Lung (tissue), 12 donors: ENCODE data around the gene ORC3. TPM values are rescaled to one million over a fixed set of nuclear protein-coding genes. Genes with fewer than 3 reads are reported as not detected.

Experiments
- ATAC-seq: fragments of 200-7000 bp; cut with Tn5 transposase; one replicate; pipeline ENCODE4 v1.9.1; 2020; ENCODE audit warnings: moderate number of reproducible peaks; ENCODE audit not compliant: insufficient read depth, low FRiP score
- DNase-seq, 3 donors: peaks; one replicate each; pipeline ENCODE4 v3.0.0-alpha.2; 2013 to 2017
- H3K27ac ChIP-seq, 2 donors: one replicate each; pipeline ENCODE4 v1.5.1; 2013; ENCODE audit warnings: mild to moderate bottlenecking in 2 of 2, moderate library complexity in 2 of 2, control low read depth in 1 of 2, inconsistent platforms in 1 of 2, low read depth in 1 of 2, low read length in 1 of 2
- H3K27me3 ChIP-seq, 3 donors: one replicate each; pipeline ENCODE4 v1.5.1; 2013; ENCODE audit warnings: low read length in 2 of 3; ENCODE audit not compliant: control insufficient read depth in 3 of 3, insufficient read depth in 3 of 3
- H3K36me3 ChIP-seq, 4 donors: one replicate each; pipeline ENCODE4 v1.5.1; 2013; ENCODE audit warnings: low read length in 4 of 4, mild to moderate bottlenecking in 1 of 4, moderate library complexity in 1 of 4; ENCODE audit not compliant: control insufficient read depth in 4 of 4, insufficient read depth in 4 of 4
- H3K4me1 ChIP-seq, 5 donors: one replicate each; pipeline ENCODE4 v1.5.1; 2013; ENCODE audit warnings: low read length in 5 of 5, mild to moderate bottlenecking in 2 of 5, moderate library complexity in 1 of 5; ENCODE audit not compliant: control insufficient read depth in 5 of 5, insufficient read depth in 5 of 5
- H3K4me3 ChIP-seq: one replicate; pipeline ENCODE4 v1.5.1; 2013; ENCODE audit warnings: mild to moderate bottlenecking, control low read depth, moderate library complexity
- H3K9ac ChIP-seq, 2 donors: one replicate each; pipeline ENCODE4 v1.5.1; 2013; ENCODE audit warnings: low read length in 2 of 2, control low read depth in 1 of 2; ENCODE audit not compliant: insufficient read depth in 1 of 2
- H3K9me3 ChIP-seq, 4 donors: one replicate each; pipeline ENCODE4 v1.5.1; 2013; ENCODE audit warnings: low read length in 3 of 4, mild to moderate bottlenecking in 1 of 4, moderate library complexity in 1 of 4; ENCODE audit not compliant: control insufficient read depth in 4 of 4, insufficient read depth in 3 of 4
- CTCF ChIP-seq: IDR thresholded peaks from 2 replicates; pipeline ENCODE4 v1.5.1; 2012; ENCODE audit warnings: mild to moderate bottlenecking; ENCODE audit errors: control extremely low read depth, extremely low read depth
- WGBS, 2 donors: extraction: QIAGEN DNeasy Blood & Tissue Kit; methylation state at CpG; one replicate each; pipeline ENCODE4 v1.1.7; 2013; 5-methylcytosine and 5-hydroxymethylcytosine counted together
- polyA plus RNA-seq, 2 donors: library from polyadenylated mRNA; stranded (reverse); fragments of 200-250 nt; gene quantifications; one replicate each; pipeline ENCODE4 v1.2.1, GENCODE V29; 2013
- total RNA-seq, 2 donors: library from RNA; depleted of rRNA in 1 of 2; stranded (reverse); fragments of >200 nt in 1 of 2; gene quantifications; one replicate each; pipeline ENCODE4 v1.2.1, GENCODE V29; 2014 to 2021
- donor health status: control.
- donor health status: control.
- donor health status: Bipolar disorder and iron deficiency.
- donor health status: healthy.
- donor health status: DM: yes; HTN: yes; CAD: no.

Gene ORC3
- total and polyA plus RNA-seq, 4 donors: 12.0 to 30.3 (median 16.8) TPM

GRCh38 chr6:87572021-87572420 is 17.9 kb upstream of the ORC3 start:
- TF ChIP-seq CTCF: no peak
- no peak overlapping the region for H3K9ac ChIP-seq
- DNase-seq (no peak), ATAC-seq (no peak)
- WGBS, 2 donors: 81 to 86% methylated on average over 4 of the region's 4 CpGs
- peaks cover 0 to 20% (median 5%) of the 10 kb centered on the region in 5 donors for H3K4me1 ChIP-seq
- no peaks in the 10 kb centered on the region for H3K27me3 ChIP-seq
- no peak overlapping the region for H3K27ac ChIP-seq
- no peaks in the 10 kb centered on the region for H3K9me3 ChIP-seq
- no peak overlapping the region for H3K4me3 ChIP-seq
- H3K36me3 ChIP-seq: peaks cover 0 to 11% (median 5%) of the 10 kb centered on the region in 4 donors

- Histone ChIP-seq H3K9me3 (no peaks in the 10 kb centered on the region), H3K27me3 (no peaks in the 10 kb centered on the region), H3K4me3 (no peak overlapping the region), H3K9ac (no peak overlapping the region), H3K4me1 (peaks cover 0 to 20% (median 5%) of the 10 kb centered on the region in 5 donors), H3K27ac (no peak overlapping the region), H3K36me3 (peaks cover 0 to 11% (median 5%) of the 10 kb centered on the region in 4 donors)
- no peak for TF ChIP-seq CTCF
- DNase-seq (no peak), ATAC-seq (no peak)
- 89 to 91% methylated on average over 3 of the region's 3 CpGs for WGBS, 2 donors
These were observed 17.1 kb upstream of the ORC3 start for GRCh38 chr6:87572883-87573282.

GRCh38 chr6:87573307-87574024 is 16.5 kb upstream of the ORC3 start:
- no peak for TF ChIP-seq CTCF
- no peaks in the 10 kb centered on the region for H3K9me3 ChIP-seq
- H3K4me3 ChIP-seq: no peak overlapping the region
- no peak overlapping the region for H3K27ac ChIP-seq
- 80 to 91% methylated on average over 5 of the region's 5 CpGs for WGBS, 2 donors
- ATAC-seq (no peak), DNase-seq (no peak)
- peaks cover 0 to 6% (median 3%) of the 10 kb centered on the region in 4 donors for H3K36me3 ChIP-seq
- H3K4me1 ChIP-seq: peaks cover 0 to 20% (median 5%) of the 10 kb centered on the region in 5 donors
- H3K27me3 ChIP-seq: no peaks in the 10 kb centered on the region
- no peak overlapping the region for H3K9ac ChIP-seq
